ENCODE measurements around the gene ZNF669.
"Not testable (repeated sequence)": the region's sequence is repeated elsewhere in the genome, so short reads cannot be mapped to it uniquely, and the experiment has no call there.

Gene ZNF669

DNA sequence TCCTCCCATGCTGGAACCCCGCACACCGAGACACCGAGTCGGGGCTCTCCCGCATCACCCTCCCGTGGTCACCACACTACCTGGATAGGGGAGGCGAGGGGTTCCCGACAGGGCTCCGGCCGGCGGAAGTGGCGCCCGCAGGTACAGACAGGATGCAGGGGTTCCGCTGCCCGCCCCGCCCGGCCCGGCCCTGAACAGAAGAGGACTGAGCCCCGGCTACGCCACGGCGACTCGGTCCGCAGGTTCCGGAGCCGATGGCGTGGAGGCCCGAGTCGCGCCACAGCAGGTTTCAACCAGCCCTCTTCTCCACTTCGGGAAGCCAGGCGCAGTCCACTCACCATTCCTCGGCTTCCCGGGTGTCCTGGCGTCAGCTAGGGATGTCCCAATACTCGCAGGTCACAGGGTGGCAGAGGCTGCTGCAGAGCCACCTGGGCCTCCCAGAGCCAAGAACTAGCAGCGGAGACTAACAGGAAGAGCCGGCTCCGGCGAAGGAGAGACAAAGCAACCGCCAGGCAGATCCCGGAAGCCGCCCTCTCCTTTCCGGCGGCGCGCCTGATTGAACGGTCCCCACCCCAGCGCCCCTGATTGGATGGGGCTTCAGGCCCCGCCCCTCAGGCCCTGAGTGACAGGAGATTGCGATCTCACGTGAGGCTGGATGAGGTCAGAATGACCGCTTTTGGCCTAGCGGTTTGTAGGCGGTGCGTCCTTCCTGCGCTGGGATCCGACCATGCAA lies at the start of gene ZNF669:
Gene ZNF669 (minus strand): TSS at position 498 of the 733 bp plus-strand sequence. CDS start 157 bp downstream, at position 341.
- TF ChIP-seq POLR2A (IDR thresholded peaks at IDR 0.05; ENCODE audit: low read length) (peak; percentile 89), GATA1 (IDR thresholded peaks at IDR 0.05; ENCODE audit: low read depth, low read length) (no peak)
- peak; percentile 94 to 95 for DNase-seq

DNA sequence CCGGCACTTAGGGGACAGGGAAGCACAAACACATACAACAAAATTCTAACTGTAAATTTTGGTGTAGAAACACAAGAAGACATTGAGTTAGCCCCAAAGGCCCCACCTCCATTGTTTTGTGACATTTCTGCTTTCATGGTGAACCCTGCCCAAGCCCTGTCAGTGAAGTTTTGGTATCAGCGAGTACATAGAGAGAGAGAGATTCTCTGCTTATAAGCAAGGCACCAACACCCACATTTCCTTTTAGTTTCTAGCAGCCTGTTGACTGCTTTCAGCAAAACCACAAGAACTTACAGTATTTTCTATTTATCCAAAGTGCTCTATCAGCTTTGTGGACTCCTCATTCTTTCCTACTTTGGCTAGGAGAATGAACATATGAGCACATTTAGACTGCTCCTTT lies 43.6 kb upstream of the ZNF669 start:
- DNase-seq, result no peak
- TF ChIP-seq POLR2A (IDR thresholded peaks at IDR 0.05; ENCODE audit: low read length) (no peak), GATA1 (IDR thresholded peaks at IDR 0.05; ENCODE audit: low read depth, low read length) (no peak)

DNA sequence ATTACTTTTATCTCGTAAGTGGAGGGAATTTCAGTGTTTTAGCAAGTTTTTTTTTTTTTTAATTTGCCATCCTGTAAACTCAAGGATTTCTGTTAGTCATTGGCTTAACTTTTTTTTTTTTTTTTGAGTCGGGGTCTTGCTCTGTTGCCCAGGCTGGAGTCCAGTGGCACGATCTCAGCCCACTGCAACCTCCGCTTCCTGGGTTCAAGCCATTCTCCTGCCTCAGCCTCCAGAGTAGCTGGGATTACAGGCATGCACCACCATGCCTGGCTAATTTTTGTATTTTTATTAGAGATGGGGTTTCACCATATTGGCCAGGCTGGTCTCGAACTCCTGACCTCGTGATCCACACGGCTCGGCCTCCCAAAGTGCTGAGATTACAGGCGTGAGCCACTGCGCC lies 43.0 kb upstream of the ZNF669 start:
- DNase-seq, result not testable (repeated sequence)

DNA sequence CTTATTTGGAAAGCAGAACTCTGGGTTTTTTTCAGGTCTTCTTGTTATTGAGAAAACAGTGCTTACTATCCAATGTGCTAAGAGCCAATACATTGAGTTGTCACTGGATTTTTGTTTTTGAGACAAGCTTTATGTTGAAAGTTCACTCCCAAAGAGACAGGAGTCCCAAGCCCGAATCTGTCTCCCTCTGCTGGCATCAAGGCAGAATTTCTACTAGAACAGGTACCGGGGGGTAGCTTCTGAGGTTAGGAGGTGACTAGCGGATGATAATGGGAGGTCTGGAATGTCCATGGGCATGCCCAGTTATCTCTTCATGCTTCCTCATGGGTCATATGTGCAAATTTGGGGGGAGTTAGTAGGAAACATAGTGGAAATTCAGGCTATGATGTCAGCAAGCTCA lies 42.5 kb upstream of the ZNF669 start:
- TF ChIP-seq POLR2A (IDR thresholded peaks at IDR 0.05; ENCODE audit: low read length) (no peak), GATA1 (IDR thresholded peaks at IDR 0.05; ENCODE audit: low read depth, low read length) (no peak)
- DNase-seq, result no peak

DNA sequence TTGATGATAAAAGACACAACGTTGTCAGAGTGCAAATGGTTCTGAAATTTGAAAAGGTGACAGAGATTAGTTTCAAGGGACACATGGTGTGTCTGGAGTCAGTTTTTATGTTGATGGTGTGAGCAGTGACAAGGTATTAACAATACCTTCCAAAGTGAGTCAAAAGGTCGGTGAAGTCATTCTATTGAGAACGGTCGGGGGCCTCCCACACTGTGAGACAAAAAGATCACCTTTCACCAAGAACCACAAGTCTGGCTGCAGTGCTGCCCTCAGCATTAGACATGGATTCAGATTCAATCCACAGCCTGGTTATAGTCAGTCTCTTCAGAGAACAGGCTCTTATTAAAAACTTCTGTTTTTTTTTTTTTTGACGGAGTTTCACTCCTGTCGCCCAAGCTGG lies 41.1 kb upstream of the ZNF669 start:
- no peak for DNase-seq
- TF ChIP-seq POLR2A (IDR thresholded peaks at IDR 0.05; ENCODE audit: low read length) (no peak), GATA1 (IDR thresholded peaks at IDR 0.05; ENCODE audit: low read depth, low read length) (no peak)

DNA sequence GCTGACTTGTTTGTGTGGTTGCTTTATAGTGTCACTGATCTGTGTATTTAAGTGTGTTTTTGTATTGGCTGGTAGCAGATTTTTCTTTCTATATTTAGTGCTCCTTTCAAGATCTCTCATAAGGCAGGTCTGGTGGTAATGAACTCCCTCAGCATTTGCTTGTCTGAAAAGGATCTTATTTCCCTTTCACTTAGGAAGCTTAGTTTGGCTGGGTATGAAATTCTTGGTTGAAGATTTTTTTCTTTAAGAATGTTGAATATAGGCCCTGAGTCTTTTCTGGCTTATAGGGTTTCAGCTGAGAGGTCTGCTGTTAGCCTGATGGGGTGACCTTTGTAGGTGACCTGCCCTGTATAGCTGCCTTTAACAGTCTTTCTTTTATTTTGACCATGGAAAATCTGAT lies 35.4 kb upstream of the ZNF669 start:
- not testable (repeated sequence) for DNase-seq

DNA sequence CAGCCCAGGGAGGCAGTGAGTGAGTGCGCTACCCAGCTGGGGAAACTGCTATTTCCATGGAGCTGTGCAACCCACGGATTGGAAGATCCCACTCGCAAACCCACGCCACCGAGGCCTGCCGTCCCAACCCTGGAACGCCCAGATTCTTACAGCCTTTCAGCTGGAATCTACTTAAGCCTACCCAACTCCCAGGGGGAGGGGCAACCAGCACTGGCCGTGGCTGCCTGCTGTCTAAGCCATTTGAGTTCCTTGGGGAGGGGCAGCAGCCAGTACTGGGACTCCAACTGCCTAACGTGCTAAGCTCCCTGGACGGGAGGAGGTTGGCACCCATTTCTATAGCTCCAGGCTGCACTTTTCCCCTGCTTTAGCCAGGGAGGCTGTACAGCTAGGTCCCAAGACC lies 27.1 kb upstream of the ZNF669 start:
- TF ChIP-seq GATA1 (IDR thresholded peaks at IDR 0.05; ENCODE audit: low read depth, low read length) (no peak), POLR2A (IDR thresholded peaks at IDR 0.05; ENCODE audit: low read length) (no peak)
- DNase-seq, result no peak

DNA sequence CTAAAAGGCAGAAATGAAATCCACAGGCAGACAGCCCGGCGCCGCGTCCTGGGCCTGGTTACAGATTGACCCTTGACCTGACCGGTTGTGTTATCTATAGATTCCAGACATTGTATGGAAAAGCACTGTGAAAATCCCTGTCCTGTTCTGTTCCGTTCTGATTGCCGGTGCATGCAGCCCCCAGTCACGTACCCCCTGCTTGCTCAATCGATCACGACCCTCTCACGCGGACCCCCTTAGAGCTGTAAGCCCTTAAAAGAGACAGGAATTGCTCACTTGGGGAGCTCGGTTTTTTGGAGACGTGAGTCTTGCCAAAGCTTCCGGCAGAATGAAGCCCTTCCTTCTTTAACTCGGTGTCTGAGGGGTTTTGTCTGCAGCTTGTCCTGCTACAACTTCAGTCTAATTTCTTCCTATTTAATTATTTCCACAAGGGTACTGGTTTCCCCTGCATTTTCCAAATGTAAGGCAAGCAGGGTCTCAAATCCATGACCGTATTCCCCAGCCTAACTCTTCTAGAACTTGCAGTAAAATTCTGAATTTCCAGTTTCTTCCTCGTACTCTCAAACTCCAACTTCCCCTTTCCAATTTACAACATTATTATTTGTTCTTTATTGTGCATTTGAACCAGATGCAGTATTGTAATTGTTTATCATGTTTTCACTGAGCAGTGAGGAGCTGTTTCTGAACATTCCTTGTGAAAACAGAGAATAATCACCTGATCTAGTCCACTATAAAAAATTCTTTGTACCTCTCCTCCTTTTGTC lies 23.5 kb upstream of the ZNF669 start:
- not testable (repeated sequence) for DNase-seq

DNA sequence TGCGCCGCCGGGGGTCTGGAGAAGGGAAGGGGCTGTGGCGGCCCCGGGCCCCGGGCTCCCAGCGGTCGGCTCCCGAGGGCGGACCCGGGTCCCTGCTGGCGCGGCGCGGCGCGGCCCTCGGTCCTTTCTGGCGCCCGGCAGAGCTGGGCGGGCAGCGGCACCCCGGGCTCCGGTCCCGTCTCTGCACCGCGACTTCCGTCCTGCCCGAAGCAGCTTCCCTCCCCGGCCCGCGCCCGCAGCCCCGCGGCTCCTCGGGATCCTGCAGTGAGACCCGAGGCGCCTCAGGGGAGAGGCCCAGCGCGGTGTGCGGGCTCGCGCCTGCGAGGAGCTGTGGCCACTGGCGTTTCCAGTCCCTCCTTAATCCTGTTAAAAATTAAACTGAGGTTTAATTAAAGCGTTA lies 22.4 kb upstream of the ZNF669 start:
- not testable (repeated sequence) for DNase-seq

DNA sequence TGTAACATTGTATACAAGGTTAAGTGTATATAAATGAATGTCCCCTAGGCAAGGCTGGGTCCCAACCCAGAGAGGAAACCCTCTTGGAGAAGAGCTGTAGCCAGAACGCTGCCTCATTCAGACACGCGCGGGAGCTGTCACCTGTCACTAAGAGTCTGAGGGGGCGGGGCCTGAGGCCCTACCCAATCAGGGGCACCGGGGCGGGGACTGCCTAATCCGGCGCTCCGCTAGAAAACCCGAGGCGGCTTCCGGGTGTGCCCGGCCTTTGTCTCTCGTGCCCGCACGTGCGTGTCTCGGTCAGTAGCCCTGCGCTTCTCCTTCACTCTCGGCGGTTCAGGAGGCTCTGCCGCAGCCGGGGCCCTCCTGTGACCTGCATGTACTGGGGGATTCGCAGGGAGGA lies 22.0 kb upstream of the ZNF669 start:
- not testable (repeated sequence) for DNase-seq

DNA sequence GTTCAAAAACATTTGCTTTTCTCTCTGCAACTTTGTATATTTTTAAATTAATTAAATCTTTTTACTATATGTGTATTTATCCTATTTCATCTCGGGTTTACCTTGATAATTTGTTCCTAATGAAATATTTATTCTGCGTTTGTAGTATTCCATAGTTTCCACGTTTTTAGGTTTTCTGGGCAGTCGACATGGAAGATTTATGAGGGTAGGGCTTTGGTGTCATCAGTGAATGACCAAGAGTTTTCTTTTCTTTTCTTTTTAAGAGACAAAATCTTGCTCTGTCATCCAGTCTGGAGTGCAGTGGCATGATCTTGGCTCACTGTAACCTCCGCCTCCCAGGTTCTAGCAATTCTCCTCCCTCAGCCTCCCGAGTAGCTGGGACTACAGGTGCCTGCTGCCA lies 17.2 kb upstream of the ZNF669 start:
- DNase-seq, result no peak
- TF ChIP-seq GATA1 (IDR thresholded peaks at IDR 0.05; ENCODE audit: low read depth, low read length) (no peak), POLR2A (IDR thresholded peaks at IDR 0.05; ENCODE audit: low read length) (no peak)

DNA sequence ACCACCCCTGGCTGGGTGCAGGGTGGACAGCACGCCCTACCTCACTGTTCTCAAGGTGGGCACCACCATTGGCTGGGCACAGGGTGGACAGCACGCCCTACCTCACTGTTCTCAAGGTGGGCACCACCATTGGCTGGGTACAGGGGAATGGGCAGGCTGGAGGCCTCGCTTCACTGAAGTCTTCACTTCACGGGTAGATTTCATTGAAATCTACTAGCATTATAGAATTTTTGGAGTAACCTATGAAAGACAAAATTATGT lies 16.2 kb upstream of the ZNF669 start:
- not testable (repeated sequence) for DNase-seq

DNA sequence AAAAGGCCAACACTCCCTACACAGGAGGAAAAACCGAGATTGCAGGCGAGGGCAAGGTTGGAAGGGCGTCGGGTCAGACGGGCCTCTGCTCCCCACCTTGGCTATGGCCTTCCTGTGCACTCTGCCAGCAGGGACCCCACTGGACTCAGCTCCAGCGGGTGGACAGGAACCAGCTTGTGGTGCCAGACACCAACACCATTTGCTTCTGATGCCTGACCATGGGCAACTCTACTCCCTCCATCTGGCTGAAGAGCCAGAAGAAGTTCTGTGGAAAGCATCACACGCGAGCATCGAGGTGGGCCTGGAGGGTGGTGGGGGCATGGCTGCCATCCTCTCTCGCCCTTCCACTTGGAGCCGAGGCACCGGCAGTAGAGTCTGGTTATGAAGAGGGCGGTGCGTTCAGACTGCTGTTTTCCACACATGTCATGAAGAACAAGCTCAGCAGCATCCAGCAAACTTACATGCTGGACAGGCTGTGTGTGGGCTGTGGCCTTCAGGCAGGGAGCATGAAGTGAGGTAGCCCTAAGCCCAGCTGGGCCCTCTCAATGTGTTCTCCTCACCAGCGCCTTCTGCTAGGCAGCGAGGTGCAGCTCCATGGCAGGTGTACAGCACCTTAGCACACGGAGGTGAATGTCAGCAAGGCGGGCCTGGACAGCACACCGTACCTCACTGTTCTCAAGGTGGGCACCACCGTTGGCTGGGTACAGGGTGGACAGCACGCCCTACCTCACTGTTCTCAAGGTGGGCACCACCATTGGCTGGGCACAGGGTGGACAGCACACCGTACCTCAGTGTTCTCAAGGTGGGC lies 15.6 kb upstream of the ZNF669 start:
- TF ChIP-seq POLR2A (IDR thresholded peaks at IDR 0.05; ENCODE audit: low read length), result no peak
- TF ChIP-seq GATA1 (IDR thresholded peaks at IDR 0.05; ENCODE audit: low read depth, low read length), result no peak
- no peak for DNase-seq

DNA sequence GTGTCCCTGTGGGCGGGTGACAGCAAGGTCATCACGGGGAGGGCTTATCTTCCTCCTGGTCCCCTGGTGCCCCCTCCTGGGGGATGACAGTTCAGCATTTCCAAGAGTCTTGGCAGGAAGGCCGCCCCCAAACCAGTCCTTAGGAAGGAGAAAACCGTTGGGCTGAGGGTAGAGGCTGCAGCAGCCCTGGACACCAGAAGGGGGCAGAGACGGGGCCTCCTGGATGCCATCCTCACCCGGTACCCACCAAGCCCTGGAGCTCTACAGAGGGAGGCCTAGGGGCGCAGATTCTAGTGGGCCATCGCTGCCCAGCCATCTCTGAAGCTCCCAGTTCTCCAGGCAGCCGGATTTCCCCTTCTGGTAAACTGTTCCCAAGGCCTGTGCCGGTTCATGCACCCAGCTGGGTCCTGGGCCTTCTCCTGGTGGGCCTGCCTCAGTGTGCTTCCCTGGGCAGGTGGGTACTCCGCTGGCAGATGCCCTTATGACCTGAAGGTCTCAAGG lies 14.8 kb upstream of the ZNF669 start:
- no peak for TF ChIP-seq GATA1 (IDR thresholded peaks at IDR 0.05; ENCODE audit: low read depth, low read length)
- TF ChIP-seq POLR2A (IDR thresholded peaks at IDR 0.05; ENCODE audit: low read length), result no peak
- peak; percentile 53 to 66 for DNase-seq

DNA sequence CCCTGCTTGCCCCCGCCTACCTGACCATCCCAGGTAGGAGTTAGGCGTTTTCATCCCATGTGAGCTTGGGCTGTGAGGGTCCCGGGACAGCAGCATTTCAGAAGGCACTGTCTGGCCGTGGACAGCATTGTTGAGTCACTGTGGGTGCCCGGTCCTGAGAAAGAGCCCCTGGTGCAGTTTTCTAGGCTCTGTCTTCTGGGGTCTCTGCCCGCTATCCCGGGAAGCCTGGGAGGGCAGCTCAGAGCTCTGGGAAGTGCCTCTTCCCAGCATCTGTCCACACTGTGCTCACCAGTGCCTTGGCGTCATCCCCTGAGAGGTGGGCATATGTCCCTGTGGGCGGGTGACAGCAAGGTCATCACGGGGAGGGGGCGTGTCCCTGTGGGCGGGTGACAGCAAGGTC lies 11.4 kb upstream of the ZNF669 start:
- no peak for TF ChIP-seq GATA1 (IDR thresholded peaks at IDR 0.05; ENCODE audit: low read depth, low read length)
- no peak for TF ChIP-seq POLR2A (IDR thresholded peaks at IDR 0.05; ENCODE audit: low read length)
- DNase-seq, result no peak

Data from erythroblast (primary cell).